Measurements from ENCODE around the gene FGF11.

DNA sequence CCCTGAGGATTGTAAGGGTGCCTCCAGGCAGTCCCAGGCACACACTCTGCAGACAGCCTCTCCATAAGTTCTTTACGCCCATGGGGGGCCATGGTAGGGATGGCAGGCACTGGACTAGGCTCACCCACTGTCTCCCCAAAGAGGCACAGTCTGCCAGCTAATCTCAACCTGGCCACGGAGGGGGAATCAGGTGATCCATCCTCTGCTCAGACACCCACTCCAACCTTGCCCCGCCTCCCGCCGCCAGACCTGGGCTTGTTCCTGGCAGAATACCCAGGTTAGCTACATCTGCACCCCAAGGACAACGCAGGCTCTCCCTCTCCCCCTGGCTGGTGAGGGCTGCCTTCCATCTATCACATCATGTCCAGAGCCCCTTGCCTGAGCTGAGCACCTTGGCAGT is 30.4 kb upstream of the FGF11 start:
- no peak for TF ChIP-seq EZH2phosphoT487 (conservative IDR thresholded peaks at IDR 0.05; ENCODE audit: low read length)
- TF ChIP-seq, protein P1, sequence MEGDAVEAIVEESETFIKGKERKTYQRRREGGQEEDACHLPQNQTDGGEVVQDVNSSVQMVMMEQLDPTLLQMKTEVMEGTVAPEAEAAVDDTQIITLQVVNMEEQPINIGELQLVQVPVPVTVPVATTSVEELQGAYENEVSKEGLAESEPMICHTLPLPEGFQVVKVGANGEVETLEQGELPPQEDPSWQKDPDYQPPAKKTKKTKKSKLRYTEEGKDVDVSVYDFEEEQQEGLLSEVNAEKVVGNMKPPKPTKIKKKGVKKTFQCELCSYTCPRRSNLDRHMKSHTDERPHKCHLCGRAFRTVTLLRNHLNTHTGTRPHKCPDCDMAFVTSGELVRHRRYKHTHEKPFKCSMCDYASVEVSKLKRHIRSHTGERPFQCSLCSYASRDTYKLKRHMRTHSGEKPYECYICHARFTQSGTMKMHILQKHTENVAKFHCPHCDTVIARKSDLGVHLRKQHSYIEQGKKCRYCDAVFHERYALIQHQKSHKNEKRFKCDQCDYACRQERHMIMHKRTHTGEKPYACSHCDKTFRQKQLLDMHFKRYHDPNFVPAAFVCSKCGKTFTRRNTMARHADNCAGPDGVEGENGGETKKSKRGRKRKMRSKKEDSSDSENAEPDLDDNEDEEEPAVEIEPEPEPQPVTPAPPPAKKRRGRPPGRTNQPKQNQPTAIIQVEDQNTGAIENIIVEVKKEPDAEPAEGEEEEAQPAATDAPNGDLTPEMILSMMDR (IDR thresholded peaks at IDR 0.05; ENCODE audit: insufficient read depth, low read length, poor library complexity, severe bottlenecking) = no peak
